ENCODE measurements around the gene FOXD1.
"Not testable (repeated sequence)": the region's sequence is repeated elsewhere in the genome, so short reads cannot be mapped to it uniquely, and the experiment has no call there.

Gene FOXD1

DNA sequence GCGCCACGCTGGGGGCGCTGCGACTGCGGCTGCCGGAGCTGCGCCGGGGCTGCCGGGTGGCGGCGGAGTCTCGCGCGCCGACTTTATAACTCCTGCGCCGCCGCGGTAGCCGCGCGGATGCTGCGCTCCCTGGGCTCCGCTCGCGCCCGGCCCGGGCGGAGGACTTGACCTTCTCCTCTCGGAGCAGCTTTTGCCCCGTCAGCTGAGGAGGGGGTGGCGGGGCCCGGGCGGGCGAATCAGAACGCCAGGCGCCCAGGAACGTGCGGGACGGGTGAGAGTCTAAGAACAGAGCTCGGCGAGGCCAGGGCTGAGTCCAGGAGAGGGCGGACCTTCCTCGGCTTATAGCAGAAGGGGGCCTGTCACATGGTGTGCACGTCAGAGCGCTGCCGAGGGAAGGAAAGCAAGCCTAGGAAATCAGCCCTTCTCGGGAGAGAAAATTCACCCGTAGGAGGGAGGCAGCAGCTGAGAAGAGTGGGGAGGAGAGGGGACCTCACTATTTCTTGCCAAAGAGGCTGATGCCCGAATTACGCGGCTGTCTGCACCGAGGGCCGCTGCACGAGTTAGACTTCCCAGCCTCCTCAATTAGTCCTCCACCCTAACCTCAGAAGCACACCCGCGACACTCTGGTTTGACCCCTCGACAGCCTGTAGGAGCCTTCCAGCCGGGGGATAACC is at the start of gene FOXD1:
Gene FOXD1 (minus strand): TSS at position 315 of the 674 bp plus-strand sequence. CDS start 415 bp downstream, outside the sequence.
- no peak for DNase-seq (ENCODE audit: low read depth in 1 of 2, low spot score in 1 of 2)

DNA sequence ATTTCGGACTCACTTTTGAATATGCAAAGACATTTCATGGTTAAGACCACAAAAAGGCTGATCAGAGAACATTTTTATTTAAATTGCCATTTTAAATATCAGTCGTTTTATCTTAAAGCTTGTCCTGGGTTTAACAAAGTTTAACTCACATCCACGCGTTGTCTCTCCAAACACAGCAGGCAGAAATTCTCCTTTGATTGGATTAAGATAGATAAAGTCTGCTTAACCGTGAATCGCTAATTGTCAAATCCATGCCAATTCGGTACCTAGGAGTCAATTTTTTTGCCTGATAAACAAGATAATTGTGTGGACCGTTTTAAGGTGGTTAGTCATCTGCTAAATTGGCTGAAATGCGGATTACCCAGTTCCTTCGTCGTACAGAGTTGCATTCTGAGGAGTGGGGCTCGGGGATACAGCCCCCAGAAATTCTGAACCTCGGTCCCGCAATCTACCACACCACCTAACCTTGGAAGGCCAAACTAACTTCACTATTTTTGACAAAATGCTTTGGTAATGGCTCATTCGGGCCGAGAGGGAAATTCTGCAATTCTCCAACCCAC is 49.0 kb upstream of the FOXD1 start:
- DNase-seq (ENCODE audit: low read depth in 1 of 2, low spot score in 1 of 2) = no peak

DNA sequence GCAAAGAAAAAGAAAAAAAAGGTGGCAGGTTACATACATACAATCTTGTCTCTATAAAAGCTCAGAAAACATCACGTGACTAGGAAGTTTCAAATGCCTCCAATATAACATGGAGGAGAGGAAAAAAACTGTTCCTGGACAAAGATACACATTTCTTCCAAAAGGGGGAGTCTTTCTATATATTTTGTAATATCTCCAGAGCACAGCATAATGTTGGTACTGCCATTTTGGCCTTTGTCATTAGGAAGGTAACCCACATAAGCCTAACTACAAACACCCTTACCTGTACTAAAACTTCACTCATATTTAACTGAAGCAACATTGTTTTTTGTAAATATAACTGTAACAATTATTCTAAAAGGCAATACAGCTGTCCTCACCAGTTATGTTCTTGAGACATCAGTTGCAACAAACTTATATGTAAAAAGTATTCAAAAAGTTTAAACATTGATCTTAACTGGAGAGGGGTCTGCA is 48.4 kb upstream of the FOXD1 start:
- DNase-seq (ENCODE audit: low read depth in 1 of 2, low spot score in 1 of 2) = no peak

DNA sequence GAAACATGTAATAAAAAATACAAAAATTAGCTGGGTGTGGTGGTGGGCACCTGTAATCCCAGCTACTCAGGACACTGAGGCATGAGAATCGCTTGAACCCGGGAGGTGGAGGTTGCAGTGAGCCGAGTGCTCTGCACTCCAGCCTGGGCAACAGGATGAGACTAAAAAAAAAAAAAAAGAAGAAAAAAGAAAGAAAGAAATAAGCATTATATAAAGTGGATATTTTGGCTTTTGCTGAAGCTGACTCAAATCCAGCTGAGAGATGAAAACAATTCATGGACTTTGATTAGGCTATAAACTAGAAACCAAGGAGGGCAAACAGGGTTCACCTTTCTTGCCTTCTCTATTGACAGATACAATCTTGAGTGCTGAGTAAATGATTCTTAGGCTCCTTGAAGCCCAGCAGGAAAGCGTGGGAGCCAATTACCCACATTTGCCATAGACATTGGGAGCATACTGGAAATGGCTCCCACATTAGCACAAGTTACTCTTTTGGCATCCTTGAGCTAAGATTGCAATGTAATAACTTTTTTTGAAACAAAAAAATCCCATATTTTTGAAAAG is 47.3 kb upstream of the FOXD1 start:
- DNase-seq (ENCODE audit: low read depth in 1 of 2, low spot score in 1 of 2) = no peak

DNA sequence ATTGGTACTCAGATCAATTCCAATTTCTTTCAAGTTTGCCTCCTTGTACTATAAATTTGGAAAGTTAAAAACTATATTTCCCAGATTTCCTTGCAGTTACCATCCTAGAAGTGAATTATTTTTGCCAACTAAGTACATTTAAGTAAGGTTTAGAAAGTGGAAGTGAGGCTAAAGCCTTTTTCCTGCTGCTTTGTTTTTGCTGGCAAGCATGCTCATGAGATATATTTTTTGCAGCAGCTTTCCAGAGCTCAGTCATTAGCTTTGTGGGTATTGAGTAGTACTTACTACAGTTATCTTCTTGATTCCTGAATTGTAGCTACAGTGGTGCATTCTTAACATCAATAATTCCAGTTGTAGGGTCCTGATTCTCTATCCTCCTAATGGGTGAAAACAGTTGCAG is 46.1 kb upstream of the FOXD1 start:
- no peak for DNase-seq (ENCODE audit: low read depth in 1 of 2, low spot score in 1 of 2)

DNA sequence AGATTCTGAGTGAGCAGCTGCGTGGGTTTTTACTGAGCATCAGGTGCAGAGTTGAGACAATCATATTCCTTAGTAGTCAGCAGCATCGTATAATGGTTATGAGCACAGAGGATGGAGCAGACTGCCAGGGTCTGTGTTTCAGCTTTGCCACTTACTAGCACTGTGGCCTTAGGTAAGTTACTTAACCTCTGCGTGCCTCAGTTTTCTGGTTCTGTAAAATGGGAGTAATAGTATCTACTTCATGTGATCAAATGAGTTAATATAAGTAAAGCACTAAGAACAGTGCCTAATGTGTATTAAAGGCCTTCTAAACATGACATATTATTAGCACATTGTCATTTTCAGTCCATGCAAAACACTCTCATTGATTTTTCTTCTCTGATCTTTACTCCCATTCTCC is 44.8 kb upstream of the FOXD1 start:
- DNase-seq (ENCODE audit: low read depth in 1 of 2, low spot score in 1 of 2) = no peak

DNA sequence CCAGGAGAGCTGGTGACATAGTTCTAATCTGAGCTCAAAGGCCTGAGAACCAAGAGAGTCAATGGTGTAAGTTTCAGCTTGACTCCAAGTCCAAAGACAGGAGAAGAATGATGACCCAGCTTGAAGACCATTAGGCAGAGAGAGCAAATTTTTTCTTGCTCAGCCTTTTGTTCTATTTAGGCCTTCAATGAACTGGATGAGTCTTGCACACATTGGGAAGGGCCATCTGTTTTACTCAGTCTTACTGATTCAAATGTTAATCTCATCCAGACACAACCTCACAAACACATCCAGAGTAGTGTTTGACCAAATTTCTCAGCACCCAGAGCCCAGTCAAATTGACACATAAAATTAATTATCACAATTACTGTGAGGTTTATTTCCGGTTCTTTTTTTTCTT is 42.6 kb upstream of the FOXD1 start:
- DNase-seq (ENCODE audit: low read depth in 1 of 2, low spot score in 1 of 2) = no peak

DNA sequence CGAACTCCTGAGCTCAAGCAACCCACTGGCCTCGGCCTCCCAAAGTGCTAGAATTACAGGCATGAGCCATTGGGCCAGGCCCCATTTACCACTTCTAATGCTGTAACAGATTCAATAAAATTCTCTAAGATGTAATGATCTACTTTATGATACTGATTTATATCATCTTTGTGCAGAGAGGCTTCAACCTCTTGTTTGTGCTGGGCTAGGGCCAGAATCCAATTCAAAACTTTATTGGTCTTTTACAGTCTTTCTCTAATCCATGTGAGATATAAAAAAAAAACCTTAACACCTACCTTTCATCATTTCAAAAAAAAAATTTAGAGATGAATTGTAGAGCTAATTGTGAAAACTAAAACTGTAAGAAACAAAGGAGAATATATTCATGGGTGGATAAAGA is 41.5 kb upstream of the FOXD1 start:
- DNase-seq (ENCODE audit: low read depth in 1 of 2, low spot score in 1 of 2) = no peak

DNA sequence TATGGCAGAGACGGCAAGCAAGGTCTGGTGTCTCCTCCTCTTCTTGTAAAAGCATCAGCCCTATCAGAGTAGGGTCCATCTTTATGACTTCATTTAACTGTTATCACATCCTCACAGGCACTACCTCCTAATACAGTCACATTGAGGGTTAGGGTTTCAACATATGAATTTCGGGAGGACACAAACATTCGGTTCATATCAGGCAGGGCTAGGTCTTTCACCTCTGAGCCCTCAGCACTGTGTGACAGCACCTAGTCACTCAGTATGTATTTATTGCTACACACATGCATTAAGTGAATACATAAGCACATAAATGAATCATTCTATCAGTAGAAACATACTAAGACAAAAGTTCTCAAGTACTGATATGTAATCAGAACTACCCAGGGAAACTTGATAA is 40.2 kb upstream of the FOXD1 start:
- DNase-seq (ENCODE audit: low read depth in 1 of 2, low spot score in 1 of 2) = no peak

DNA sequence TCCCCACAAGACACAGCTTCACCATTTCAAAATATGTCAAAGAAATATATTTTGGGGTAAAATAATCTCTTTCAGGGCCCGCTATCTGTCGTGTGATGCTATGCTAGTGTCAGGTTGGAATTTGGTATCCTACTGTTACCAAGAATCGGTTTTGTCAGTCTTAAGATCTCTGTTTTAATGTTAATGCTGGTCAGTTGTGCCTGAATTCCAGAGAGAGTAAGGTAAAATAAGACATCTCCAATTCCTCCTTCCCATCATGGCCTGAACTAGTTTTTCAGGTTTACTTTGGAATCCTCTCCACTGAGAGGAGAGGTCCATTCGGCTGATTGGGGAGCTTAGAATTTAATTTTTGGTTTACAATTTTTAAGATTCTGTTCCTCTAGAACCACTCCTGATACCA is 39.2 kb upstream of the FOXD1 start:
- DNase-seq (ENCODE audit: low read depth in 1 of 2, low spot score in 1 of 2) = no peak

DNA sequence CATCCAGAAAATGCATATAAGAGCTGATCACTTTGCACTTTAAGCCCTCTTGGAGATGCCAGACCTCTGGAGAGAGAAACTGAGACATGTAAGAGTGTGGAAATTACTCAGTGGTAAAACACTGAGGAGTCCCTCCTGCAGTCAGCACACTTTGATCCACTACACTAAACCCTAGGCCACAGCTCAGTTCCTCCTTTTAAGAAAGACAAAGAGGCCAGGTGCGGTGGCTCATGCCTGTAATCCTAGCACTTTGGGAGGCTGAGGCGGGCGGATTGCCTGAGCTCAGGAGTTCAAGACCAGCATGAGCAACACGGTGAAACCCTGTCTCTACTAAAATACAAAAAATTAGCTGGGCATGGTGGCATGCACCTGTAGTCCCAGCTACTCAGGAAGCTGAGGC is 38.7 kb upstream of the FOXD1 start:
- DNase-seq (ENCODE audit: low read depth in 1 of 2, low spot score in 1 of 2) = not testable (repeated sequence)

DNA sequence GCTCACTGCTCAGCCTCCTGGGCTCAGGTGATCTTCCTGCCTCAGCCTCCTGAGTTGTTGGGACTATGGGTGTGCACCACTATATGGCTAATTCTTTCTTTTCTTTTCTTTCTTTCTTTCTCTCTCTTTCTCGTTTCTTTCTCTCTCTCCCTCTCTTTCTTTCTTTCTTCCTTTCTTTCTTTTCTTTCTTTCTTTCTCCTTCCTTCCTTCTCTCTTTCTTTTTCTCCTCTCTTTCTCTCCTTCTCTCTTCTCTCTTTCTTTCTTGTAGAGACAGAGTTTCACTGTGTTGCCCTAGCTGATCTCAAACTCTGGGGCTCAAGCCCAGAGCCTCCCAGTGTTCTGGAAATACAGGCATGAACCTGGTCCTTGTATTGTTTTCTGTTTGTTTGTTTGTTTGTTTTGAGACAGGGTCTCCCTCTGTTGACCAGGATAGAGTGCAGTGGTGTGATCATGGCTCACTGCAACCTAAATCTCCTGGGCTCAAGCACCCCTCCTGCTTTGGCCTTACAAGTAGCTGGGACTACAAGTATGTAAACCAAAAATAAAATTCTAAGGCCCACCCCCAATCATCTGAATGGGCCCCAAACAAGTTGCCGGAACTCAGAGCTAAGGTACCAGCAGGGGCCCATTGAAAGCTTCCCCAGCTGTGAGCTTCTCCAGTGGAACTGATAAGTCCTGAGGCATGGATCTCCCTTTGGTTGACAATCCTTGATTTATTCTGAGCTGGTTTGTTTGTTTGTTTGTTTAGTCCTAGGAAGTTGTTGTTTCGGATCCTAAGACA is 37.7 kb upstream of the FOXD1 start:
- no peak for DNase-seq (ENCODE audit: low read depth in 1 of 2, low spot score in 1 of 2)

DNA sequence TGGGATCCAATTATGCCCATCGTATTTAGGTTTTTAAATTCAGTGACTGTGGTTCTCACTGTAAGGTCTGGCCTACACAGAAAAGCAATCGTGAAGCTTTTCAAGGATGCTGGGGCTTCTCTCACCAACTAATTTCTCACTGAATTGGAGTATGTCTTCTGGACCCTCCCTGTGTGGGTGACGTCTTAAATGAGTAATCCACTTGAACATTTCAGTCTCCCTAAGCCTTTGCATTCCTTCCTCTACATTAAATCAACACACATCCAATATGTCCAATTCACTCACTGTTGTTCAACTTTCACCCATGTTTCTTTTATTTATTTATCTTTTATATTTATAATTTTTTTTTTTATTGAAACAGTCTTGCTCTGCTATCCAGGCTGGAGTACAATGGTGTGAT is 37.1 kb upstream of the FOXD1 start:
- DNase-seq (ENCODE audit: low read depth in 1 of 2, low spot score in 1 of 2) = no peak

DNA sequence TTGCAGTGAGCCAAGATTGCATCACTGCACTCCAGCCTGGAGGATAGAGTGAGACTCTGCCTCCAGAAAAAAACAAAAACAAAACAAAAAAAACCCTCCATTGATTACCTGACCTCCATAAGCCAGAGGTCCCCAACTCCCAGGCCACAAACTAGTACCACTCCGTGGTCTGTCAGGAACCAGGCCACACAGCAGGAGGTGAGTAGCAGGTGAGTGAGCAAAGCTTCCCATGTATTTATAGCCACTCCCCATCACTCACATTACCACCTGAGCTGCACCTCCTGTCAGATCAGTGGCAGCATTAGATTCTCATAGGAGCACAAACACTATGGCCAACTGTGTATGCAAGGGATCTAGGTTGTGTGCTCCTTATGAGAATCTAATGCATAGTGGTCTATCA is 35.9 kb upstream of the FOXD1 start:
- no peak for DNase-seq (ENCODE audit: low read depth in 1 of 2, low spot score in 1 of 2)

DNA sequence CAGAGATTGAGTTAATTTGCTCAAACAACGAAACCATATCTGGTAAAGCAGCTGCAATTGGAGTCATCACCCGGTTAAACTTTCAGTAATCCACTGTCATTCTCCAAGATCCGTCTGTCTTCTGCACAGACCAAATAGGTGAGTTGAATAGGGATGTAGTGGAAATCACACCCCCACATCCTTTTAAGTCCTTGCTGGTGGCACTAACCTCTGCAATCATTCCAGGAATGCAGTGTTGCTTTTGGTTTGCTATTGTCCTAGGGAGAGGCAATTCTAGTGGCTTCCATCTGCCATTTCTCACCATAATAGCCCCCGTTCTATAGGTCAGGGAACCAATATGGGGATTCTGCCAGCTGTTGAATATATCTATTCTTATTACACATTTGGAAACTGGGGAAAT is 35.1 kb upstream of the FOXD1 start:
- DNase-seq (ENCODE audit: low read depth in 1 of 2, low spot score in 1 of 2) = no peak

DNA sequence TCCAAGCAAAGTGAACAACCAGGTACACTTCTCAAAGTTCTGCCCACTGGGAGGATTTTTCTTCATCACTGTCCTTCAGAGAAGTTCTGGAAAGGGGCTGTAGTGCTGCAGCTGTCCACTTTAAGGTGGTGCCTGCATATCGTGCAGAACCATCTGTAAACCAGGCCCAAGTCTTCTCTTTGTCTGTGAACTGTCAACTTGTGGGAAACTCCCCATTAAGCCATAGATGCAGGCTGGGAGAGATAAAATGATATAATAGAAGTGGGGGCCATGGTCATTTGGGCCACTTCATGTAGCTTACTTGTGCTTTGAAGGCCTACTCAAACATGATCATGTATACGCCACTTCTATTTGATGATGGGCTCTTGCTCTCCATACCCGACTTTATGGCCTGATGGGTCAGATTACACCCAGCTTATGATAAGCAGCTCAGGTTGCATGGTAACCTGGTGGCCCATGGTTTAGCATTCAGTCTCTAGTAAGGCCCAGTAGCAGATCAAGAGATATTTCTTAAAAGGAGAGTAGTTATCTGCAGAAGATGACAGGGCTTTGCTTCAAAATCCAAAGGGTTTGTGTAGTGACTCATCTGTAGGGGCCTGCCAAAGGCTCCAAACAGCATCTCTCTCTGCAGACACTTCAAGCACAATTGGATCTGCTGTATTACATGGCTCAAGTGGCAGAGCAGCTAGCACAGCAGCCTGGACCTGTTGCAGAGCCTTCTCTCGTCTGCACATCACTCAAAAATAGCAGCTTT is 34.0 kb upstream of the FOXD1 start:
- DNase-seq (ENCODE audit: low read depth in 1 of 2, low spot score in 1 of 2) = no peak

DNA sequence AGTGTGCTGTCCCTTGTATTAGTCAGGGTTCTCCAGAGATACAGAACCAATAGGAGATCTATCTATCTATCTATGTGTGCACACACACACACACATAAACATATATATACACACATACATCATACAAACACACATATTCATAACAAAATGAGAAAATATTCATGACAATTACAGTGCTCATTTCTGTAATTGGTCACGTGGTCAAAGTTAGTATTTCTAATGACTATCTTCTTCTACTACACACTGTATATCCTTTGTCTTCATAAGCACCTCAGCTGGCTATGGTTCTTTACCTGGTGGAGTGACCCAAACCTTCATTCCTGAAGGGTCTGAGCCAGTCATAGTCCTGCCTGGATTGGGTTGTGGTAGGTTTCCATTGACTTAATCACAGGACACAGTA is 31.9 kb upstream of the FOXD1 start:
- no peak for DNase-seq (ENCODE audit: low read depth in 1 of 2, low spot score in 1 of 2)

DNA sequence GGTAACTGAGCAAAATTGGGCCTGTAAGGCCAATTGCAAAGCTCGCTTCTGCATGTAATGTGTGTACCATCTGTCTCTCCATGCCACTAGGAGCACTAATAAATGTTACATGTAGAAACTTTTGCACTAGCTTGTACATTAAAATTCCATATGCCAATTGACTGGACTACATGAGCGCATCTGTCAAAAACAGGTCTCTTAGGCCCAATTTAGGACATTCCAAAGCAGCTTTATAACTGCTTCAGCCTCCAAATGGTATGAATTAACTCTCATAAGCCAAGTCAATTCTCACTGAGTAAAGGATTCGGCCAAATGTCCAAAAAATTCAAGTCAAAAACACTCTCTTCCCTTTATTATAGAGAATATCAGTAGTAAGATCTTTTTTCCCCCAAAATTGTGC is 23.5 kb upstream of the FOXD1 start:
- no peak for DNase-seq (ENCODE audit: low read depth in 1 of 2, low spot score in 1 of 2)

DNA sequence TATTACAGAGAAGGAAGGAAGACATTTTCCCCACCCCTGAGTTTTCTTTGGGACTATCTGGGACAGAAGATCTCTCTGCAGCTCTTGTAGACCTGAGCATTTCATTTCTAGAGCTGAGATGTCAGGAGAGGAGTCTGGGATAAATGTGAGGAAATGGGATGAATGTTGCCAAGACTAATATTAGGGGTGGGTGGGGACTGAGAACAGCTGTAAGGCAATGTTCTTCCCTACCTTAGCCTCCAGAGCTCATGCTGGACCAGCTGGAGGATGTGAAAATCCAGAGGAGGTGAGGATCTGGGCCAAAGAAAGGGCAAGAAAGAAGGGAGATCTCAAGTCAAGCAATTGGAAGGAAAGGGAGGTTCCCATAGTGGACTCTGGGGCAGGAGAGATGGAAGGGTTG is 23.1 kb upstream of the FOXD1 start:
- no peak for DNase-seq (ENCODE audit: low read depth in 1 of 2, low spot score in 1 of 2)

DNA sequence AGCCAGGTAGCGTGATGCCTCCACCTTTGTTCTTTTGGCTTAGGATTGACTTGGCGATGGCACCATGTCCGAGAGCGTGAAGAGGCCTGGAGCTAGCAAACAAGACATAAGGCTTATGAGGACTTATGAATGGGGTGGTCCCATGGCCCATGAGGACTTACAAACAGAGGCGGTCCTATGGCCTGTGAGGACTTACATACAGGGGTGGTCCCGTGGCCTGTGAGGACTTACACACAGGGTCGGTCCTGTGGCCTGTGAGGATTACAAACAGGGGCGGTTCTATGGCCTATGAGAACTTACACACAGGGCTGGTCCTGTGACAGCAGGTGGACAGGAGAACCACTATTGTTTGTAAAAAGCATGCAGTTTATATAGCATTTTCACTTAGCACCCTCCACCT is 21.3 kb upstream of the FOXD1 start:
- no peak for DNase-seq (ENCODE audit: low read depth in 1 of 2, low spot score in 1 of 2)

DNA sequence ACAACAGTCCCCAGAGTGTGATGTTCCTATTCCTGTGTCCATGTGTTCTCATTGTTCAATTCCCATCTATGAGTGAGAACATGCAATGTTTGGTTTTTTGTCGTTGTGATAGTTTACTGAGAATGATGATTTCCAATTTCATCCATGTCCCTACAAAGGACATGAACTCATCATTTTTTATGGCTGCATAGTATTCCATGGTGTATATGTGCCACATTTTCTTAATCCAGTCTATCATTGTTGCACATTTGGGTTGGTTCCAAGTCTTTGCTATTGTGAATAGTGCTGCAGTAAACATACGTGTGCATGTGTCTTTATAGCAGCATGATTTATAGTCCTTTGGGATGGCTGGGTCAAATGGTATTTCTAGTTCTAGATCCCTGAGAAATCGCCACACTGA is 20.1 kb upstream of the FOXD1 start:
- not testable (repeated sequence) for DNase-seq (ENCODE audit: low read depth in 1 of 2, low spot score in 1 of 2)
